K562 treated with DMSO at 1 percent for 24 hours (cell line): ENCODE measurements around the gene CATSPER3. TPM values are rescaled to one million over a fixed set of nuclear protein-coding genes. Genes with fewer than 3 reads are reported as not detected.

Experiments used
- total RNA-seq: library from RNA; unstranded; fragments of 300-600 nt; gene quantifications from 2 replicates; pipeline ENCODE4 v1.2.3, GENCODE V29; 2022; ENCODE audit warnings: low read depth; ENCODE audit not compliant: insufficient read depth

Gene CATSPER3
- 0.64 and 0.71 TPM in 2 replicates for total RNA-seq

GRCh38 chr5:134967607-134968006 lies at the start of gene CATSPER3:
TSS of gene CATSPER3 (plus strand) at chr5:134967907. CDS start at chr5:134967992, 85 bp downstream.

GRCh38 chr5:135033901-135034235 lies 66.2 kb downstream of the CATSPER3 start, which contains the start of gene PITX1:
TSS of gene PITX1 (minus strand) at chr5:135034228. CDS start at chr5:135033881, 347 bp downstream.

Other genes with a start within 250 kb of the CATSPER3 start
- 29.0 and 30.2 TPM in 2 replicates for gene CAMLG, start 229.4 kb upstream of the CATSPER3 start, total RNA-seq
- 29.0 and 30.6 TPM in 2 replicates for gene DDX46, start 209.1 kb upstream of the CATSPER3 start, total RNA-seq
- gene C5orf24, start 121.9 kb upstream of the CATSPER3 start, total RNA-seq: 11.3 and 13.5 TPM in 2 replicates
- gene TXNDC15, start 93.5 kb upstream of the CATSPER3 start, total RNA-seq: 8.1 and 9.1 TPM in 2 replicates
- gene PCBD2, start 62.8 kb upstream of the CATSPER3 start, total RNA-seq: 3.6 and 6.8 TPM in 2 replicates
- gene PITX1, start 66.3 kb downstream of the CATSPER3 start, total RNA-seq: 110 and 133 TPM in 2 replicates